Activated CD4-positive, alpha-beta T cell treated with anti-CD3 and anti-CD28 coated beads, Interleukin-2, amount 50 U/mL, for 16 hours (primary cell): ENCODE results near the gene SCAMP1.
"Not testable (repeated sequence)": the region's sequence is repeated elsewhere in the genome, so short reads cannot be mapped to it uniquely, and the experiment has no call there.

Experiments used
- DNase-seq: peaks from one replicate; pipeline ENCODE4 v3.0.0-alpha.2; 2020

SCAMP1 gene

GRCh38 chr5:78429332-78429980, 69.0 kb downstream of the SCAMP1 start:
- DNase-seq, result no peak

- no peak for DNase-seq
Observed at GRCh38 chr5:78430866-78431265, 70.4 kb downstream of the SCAMP1 start.

- DNase-seq, result no peak
Observed at GRCh38 chr5:78433972-78434371, 73.6 kb downstream of the SCAMP1 start.

GRCh38 chr5:78447775-78448424, 87.5 kb downstream of the SCAMP1 start:
- DNase-seq, result no peak

GRCh38 chr5:78449103-78449502, 88.7 kb downstream of the SCAMP1 start:
- no peak for DNase-seq

- not testable (repeated sequence) for DNase-seq
Observed at GRCh38 chr5:78457507-78457906, 97.1 kb downstream of the SCAMP1 start.

GRCh38 chr5:78458843-78459242, 98.4 kb downstream of the SCAMP1 start:
- no peak for DNase-seq

- no peak for DNase-seq
Observed at GRCh38 chr5:78467140-78467539, 106.7 kb downstream of the SCAMP1 start.

- peak; percentile 23 for DNase-seq
Observed at GRCh38 chr5:78467752-78468357, 107.4 kb downstream of the SCAMP1 start.

- no peak for DNase-seq
Observed at GRCh38 chr5:78471896-78472295, 111.5 kb downstream of the SCAMP1 start.

GRCh38 chr5:78472469-78473106, 112.2 kb downstream of the SCAMP1 start:
- DNase-seq, result no peak

- no peak for DNase-seq
Observed at GRCh38 chr5:78473751-78474150, 113.3 kb downstream of the SCAMP1 start.

- DNase-seq, result no peak
Observed at GRCh38 chr5:78475370-78475769, 115.0 kb downstream of the SCAMP1 start.

- DNase-seq, result no peak
Observed at GRCh38 chr5:78476795-78477194, 116.4 kb downstream of the SCAMP1 start.

- no peak for DNase-seq
Observed at GRCh38 chr5:78482948-78483347, 122.5 kb downstream of the SCAMP1 start.

- peak; percentile 8 for DNase-seq
Observed at GRCh38 chr5:78483809-78484521, 123.5 kb downstream of the SCAMP1 start.

GRCh38 chr5:78486218-78486617, 125.8 kb downstream of the SCAMP1 start:
- DNase-seq, result no peak

GRCh38 chr5:78487846-78488245, 127.4 kb downstream of the SCAMP1 start:
- no peak for DNase-seq

GRCh38 chr5:78490709-78491485, 130.5 kb downstream of the SCAMP1 start:
- DNase-seq, result no peak

GRCh38 chr5:78492224-78492623, 131.8 kb downstream of the SCAMP1 start:
- no peak for DNase-seq

- no peak for DNase-seq
Observed at GRCh38 chr5:78492650-78493049, 132.2 kb downstream of the SCAMP1 start.

GRCh38 chr5:78495800-78496199, 135.4 kb downstream of the SCAMP1 start:
- DNase-seq, result no peak
